ENCODE data around the gene SPAG6.

DNA sequence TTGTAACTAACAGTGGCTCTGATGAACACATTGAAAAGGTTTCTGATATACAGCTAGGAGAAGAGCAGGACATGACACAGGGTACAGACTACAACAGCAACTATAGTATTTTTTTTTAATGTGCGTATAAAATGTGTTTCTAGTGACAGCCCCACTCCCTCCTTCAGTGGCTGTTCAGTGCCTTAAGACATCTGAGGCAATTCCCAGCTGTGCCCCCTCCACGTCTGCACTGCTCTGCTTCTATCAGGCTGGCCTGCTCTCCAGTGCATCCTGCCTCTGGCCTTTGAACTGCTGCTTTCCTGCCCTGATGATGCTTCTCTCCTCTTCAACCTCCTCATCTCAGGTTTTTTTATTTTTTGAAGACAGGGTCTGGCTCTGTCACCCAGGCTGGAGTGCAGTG, 111.2 kb downstream of the SPAG6 start:
- no peak for TF ChIP-seq EP300 (IDR thresholded peaks at IDR 0.05)
- TF ChIP-seq, protein P1, sequence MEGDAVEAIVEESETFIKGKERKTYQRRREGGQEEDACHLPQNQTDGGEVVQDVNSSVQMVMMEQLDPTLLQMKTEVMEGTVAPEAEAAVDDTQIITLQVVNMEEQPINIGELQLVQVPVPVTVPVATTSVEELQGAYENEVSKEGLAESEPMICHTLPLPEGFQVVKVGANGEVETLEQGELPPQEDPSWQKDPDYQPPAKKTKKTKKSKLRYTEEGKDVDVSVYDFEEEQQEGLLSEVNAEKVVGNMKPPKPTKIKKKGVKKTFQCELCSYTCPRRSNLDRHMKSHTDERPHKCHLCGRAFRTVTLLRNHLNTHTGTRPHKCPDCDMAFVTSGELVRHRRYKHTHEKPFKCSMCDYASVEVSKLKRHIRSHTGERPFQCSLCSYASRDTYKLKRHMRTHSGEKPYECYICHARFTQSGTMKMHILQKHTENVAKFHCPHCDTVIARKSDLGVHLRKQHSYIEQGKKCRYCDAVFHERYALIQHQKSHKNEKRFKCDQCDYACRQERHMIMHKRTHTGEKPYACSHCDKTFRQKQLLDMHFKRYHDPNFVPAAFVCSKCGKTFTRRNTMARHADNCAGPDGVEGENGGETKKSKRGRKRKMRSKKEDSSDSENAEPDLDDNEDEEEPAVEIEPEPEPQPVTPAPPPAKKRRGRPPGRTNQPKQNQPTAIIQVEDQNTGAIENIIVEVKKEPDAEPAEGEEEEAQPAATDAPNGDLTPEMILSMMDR (IDR thresholded peaks at IDR 0.05), result no peak

Measured in tibial nerve (tissue), 4 donors.